ENCODE measurements around the gene TRAPPC12. TPM values are rescaled to one million over a fixed set of nuclear protein-coding genes. Genes with fewer than 3 reads are reported as not detected.

Gene TRAPPC12
- total RNA-seq, 1 experiment from 2014 or later, result 72.8 TPM

GRCh38 chr2:3405307-3405706, 25.8 kb downstream of the TRAPPC12 start:
- Mint-ChIP-seq H3K4me3 (no peak overlapping the region), H3K36me3 (peaks cover 20% of the 10 kb centered on the region; the same call in 1 of the 2 replicates), H3K9me3 (no peaks in the 10 kb centered on the region), H3K27ac (no peak overlapping the region), H3K27me3 (ENCODE audit: low read depth) (no peaks in the 10 kb centered on the region), H3K4me1 (peaks cover 3% of the 10 kb centered on the region; the same call in 1 of the 2 replicates)
- DNase-seq (ENCODE audit: low spot score) (no peak), ATAC-seq (no peak)
- ChIA-PET POLR2A (interaction anchor here (0.6 kb wide), 1 partner anchor 22 kb away, joined by 3 read pairs; no protein-coding TSS in a partner anchor), CTCF (no interaction called here)
- no peak for TF ChIP-seq GTF2I (CRISPR knock-in tag; conservative IDR thresholded peaks at IDR 0.05)

DNA sequence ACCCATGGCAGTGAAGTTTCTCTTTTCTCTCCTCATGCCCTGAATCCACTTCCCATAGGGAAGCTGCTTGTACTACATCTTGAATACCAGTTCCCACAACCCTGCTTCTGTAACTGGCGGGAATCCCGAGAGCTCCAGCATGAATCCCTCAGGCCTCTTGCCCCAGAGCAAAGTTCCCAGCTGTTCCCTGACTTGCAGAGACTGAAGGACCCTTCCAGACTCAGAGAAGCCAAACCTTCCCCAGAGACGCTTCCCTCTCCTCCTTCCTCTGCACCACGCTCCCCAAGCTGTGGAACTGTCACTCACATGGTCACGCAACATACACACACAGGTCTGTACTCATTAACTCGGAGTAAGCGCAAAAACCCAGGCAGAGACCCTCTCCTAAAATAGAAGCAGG, 26.4 kb downstream of the TRAPPC12 start:
- TF ChIP-seq, protein P1, sequence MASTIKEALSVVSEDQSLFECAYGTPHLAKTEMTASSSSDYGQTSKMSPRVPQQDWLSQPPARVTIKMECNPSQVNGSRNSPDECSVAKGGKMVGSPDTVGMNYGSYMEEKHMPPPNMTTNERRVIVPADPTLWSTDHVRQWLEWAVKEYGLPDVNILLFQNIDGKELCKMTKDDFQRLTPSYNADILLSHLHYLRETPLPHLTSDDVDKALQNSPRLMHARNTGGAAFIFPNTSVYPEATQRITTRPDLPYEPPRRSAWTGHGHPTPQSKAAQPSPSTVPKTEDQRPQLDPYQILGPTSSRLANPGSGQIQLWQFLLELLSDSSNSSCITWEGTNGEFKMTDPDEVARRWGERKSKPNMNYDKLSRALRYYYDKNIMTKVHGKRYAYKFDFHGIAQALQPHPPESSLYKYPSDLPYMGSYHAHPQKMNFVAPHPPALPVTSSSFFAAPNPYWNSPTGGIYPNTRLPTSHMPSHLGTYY (CRISPR knock-in tag; IDR thresholded peaks at IDR 0.05), result no peak
- TF ChIP-seq FOXP4 (CRISPR knock-in tag; IDR thresholded peaks at IDR 0.05) (no peak), ATF6 (CRISPR knock-in tag; IDR thresholded peaks at IDR 0.05) (no peak), E2F4 (CRISPR knock-in tag; IDR thresholded peaks at IDR 0.05; ENCODE audit: borderline replicate concordance, low read depth) (no peak), ZNF396 (CRISPR knock-in tag; IDR thresholded peaks at IDR 0.05; ENCODE audit: borderline replicate concordance) (no peak)
- POLR2A ChIA-PET, result interaction anchor here (0.6 kb wide), 1 partner anchor 22 kb away, joined by 3 read pairs; no protein-coding TSS in a partner anchor
- no peak overlapping the region for H3K27ac Mint-ChIP-seq
- no peaks in the 10 kb centered on the region for H3K9me3 Mint-ChIP-seq
- peaks cover 20% of the 10 kb centered on the region; the same call in 1 of the 2 replicates for H3K36me3 Mint-ChIP-seq
- ATAC-seq (no peak), DNase-seq (ENCODE audit: low spot score) (no peak)
- CTCF ChIA-PET, result no interaction called here
- H3K4me3 Mint-ChIP-seq, result no peak overlapping the region
- no peaks in the 10 kb centered on the region for H3K4me1 Mint-ChIP-seq
- H3K27me3 Mint-ChIP-seq (ENCODE audit: low read depth), result no peaks in the 10 kb centered on the region

- CTCF ChIA-PET, result no interaction called here
- Mint-ChIP-seq H3K9me3 (no peaks in the 10 kb centered on the region), H3K27me3 (ENCODE audit: low read depth) (no peaks in the 10 kb centered on the region), H3K27ac (no peak overlapping the region), H3K4me1 (no peaks in the 10 kb centered on the region), H3K36me3 (peaks cover 23% of the 10 kb centered on the region; the same call in 1 of the 2 replicates), H3K4me3 (no peak overlapping the region)
- ATAC-seq, result no peak
- POLR2A ChIA-PET, result no interaction called here
- TF ChIP-seq ZNF416 (CRISPR knock-in tag; IDR thresholded peaks at IDR 0.05) (no peak), TEAD1 (CRISPR knock-in tag; IDR thresholded peaks at IDR 0.05) (no peak), USF2 (CRISPR knock-in tag; IDR thresholded peaks at IDR 0.05) (no peak), MYBL2 (CRISPR knock-in tag; IDR thresholded peaks at IDR 0.05) (no peak), CTCF (IDR thresholded peaks at IDR 0.05) (no peak), ZBTB21 (CRISPR knock-in tag; IDR thresholded peaks at IDR 0.05; ENCODE audit: borderline replicate concordance) (no peak), ZNF512 (CRISPR knock-in tag; IDR thresholded peaks at IDR 0.05; ENCODE audit: borderline replicate concordance) (no peak), FOXK1 (CRISPR knock-in tag; IDR thresholded peaks at IDR 0.05) (no peak), FOXP4 (CRISPR knock-in tag; IDR thresholded peaks at IDR 0.05) (no peak), GRHL2 (CRISPR knock-in tag; IDR thresholded peaks at IDR 0.05; ENCODE audit: insufficient replicate concordance, severe bottlenecking) (no peak), ZNF263 (CRISPR knock-in tag; IDR thresholded peaks at IDR 0.05; ENCODE audit: low read depth) (no peak), KAT7 (CRISPR knock-in tag; IDR thresholded peaks at IDR 0.05; ENCODE audit: borderline replicate concordance) (no peak), ATF3 (CRISPR knock-in tag; conservative IDR thresholded peaks at IDR 0.05) (no peak)
- DNase-seq (ENCODE audit: low spot score), result no peak
Measured at GRCh38 chr2:3406501-3406900, 27.0 kb downstream of the TRAPPC12 start.
